CD1c-positive myeloid dendritic cell (primary cell): ENCODE results near the gene OR4D1.

Experiments
- DNase-seq: peaks from one replicate; pipeline ENCODE4 v3.0.0-alpha.2; 2016; ENCODE audit errors: extremely low spot score

Gene OR4D1

DNA sequence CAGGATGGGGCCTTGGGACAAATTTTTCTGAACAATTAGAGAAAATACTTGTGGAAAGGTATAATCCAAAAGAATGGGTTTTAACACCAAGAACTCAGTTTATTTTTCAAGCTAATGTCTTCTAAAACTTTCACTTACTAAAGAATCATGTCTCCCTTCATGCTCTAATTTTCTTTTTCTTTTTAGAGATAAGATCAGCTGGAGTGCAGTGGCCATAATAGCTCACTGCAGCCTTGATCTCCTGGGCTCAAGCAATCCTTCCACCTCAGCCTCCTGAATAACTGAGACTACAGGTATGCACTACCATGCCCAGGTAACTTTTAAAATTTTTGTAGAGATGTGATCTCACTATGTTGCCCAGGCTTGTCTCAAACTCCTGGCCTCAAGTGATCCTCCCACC lies 5.5 kb downstream of the OR4D1 start:
- no peak for DNase-seq

DNA sequence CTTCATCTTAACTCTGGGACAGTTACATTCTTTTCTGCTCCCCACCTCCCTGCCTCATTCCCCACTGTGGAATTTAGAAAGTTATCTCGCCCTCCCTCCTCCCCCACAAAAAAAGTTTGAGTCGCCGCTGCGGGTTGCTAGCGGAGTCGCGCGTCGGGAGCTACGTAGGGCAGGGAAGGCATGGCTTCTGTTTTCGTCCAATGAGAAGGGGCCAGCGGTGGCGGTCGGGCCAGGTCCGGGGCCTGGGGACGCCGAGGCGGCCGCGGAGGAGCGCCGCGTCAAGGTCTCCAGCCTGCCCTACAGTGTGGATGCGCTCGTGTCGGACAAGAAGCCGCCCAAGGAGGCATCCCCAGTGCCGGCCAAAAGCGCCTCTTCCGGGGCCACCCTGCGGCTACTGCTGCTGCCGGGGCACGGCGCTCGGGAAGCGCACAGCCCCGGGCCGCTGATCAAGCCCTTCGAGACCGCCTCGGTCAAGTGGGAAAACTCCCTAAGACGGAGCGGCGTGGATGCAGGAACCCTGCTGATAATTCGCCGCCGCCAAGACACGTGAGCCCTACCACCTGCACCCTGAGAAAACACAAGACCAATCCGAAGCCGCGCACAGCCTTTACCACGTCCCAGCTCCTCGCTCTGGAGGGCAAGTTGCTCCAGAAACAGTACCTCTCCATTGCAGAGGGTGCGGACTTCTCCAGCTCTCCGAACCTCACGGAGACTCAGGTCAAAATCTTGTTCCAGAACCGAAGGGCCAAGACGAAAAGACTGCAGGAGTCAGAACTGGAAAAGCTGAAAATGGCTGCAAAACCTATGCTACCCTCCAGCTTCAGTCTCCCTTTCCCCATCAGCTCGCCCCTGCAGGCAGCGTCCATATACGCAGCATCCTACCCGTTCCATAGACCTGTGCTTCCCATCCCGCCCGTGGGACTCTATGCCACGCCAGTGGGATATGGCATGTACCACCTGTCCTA lies 8.9 kb downstream of the OR4D1 start:
- peak; percentile 35 for DNase-seq

- DNase-seq, result no peak
These were observed 10.0 kb downstream of the OR4D1 start for GRCh38 chr17:58158181-58158580.

DNA sequence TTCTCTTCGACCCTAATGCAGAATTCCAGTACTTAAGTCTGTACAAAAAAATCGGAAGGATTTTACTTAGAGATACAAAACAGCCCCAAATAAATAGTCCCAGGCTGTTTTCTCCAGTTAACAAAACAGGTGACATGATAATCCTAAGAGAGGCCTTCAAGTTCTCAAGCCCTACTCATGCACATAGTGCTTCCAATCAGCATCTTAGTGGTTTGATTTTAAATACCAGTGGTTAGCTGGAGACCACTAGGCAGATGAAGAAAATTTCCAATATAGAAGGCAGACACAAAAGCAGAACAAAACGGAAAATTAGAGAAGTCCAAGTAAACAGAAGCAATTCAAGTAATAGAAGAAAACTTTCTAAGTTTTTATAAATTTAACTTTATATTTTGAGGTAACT lies 13.4 kb downstream of the OR4D1 start:
- no peak for DNase-seq

GRCh38 chr17:58165981-58166380 lies 17.8 kb downstream of the OR4D1 start:
- no peak for DNase-seq

GRCh38 chr17:58166682-58167081 lies 18.5 kb downstream of the OR4D1 start, which contains the start of gene OR4D2:
Gene OR4D2 (plus strand): TSS chr17:58166982. CDS start chr17:58169656, 2,674 bp downstream.
- DNase-seq, result no peak

GRCh38 chr17:58170622-58171021 lies 22.4 kb downstream of the OR4D1 start:
- no peak for DNase-seq

DNA sequence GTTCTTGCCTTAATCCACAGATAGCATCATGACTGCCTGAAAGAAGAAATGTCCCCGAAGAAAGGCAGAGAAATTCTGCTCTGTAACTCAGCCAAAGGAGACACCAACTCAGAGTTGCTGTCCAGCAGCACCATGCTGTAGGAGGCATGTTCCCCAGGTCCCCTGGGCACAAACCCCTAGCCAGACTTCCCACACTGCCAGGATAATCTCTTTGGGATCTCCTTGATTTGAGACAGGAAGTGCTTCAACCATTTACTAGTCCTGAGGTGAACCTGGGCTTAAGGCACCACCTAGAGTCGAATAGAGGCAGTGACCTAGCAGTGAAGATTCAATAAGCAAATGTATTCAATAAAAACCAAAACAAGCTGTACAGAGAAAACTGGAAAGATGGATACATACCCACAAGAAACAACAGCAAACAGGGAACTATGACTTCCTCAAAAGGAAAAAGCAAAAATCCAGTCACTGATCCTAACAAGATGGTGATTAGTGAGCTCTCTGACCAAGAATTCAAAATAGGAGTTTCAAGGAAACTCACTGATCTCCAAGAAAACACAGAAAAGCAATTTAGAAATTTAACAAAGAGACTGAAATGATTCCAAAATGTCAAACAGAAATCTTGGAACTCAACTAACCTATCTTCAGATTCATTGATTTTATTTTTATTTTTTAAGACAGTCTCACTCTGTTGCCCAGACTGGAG lies 24.3 kb downstream of the OR4D1 start:
- peak; percentile 34 for DNase-seq

- DNase-seq, result no peak
These were observed 26.7 kb downstream of the OR4D1 start for GRCh38 chr17:58174871-58175270.

- DNase-seq, result no peak
These were observed 28.0 kb downstream of the OR4D1 start for GRCh38 chr17:58176200-58176599.

- DNase-seq, result no peak
These were observed 33.6 kb downstream of the OR4D1 start for GRCh38 chr17:58181796-58182195.

GRCh38 chr17:58183514-58183913 lies 35.3 kb downstream of the OR4D1 start:
- no peak for DNase-seq

- no peak for DNase-seq
These were observed 36.3 kb downstream of the OR4D1 start for GRCh38 chr17:58184308-58184985.

DNA sequence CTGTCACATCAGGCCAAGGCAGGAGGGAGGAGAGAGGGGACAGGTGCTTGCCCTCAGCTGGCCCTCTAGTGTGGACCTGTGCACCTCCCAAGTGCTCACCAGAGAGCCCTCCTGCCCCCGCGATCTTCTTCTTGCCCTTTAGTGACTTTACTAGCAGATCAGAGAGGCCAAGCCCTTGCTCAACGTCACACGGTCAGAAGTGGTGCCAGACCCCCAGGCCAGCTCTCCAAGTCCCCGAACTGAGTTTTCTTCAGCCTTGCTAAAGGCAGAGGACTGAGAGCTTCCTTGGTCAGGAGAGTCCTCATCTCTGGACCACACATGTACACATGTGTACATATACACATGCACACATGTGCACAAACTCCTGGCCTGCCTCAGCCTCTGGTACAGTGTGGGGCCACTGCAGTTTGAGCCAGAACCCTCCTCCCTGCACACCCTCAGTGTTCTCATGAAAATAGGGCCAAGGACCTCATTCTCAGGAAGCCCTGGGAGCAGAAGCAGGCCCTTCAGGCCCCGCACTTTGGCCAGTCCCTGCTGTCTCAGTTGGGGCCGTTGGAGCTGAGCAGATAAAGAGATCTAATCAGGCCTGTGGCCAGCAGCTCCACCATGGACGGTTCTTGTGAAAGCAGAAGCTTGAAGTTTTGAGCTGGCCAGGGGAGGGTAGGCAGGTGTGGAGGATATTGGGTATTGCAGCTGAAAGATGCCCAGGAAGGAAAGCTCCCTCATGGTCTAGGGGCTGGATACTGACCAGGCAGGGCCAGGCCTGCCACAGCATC lies 37.0 kb downstream of the OR4D1 start:
- no peak for DNase-seq

DNA sequence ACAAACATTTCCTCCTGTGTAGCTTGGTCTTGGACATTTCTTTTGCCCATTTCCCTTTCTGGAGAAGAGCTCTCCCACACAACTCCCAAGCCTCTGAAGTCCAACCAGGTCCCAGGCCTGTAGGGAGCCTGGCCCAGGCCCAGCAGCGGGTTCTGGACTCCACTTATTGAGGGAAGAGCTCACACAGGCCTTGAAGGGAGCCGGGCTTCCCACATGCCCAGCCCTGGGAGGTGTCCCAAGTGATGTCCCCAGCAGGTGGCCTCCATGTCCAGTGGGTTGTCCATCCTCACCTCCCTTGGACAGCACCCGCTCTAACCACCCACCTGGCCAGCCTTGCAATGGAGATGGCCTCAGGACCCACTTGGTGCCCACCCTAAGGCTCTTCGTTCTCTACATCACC lies 38.4 kb downstream of the OR4D1 start:
- DNase-seq, result no peak

- no peak for DNase-seq
These were observed 38.9 kb downstream of the OR4D1 start for GRCh38 chr17:58187063-58187462.

DNA sequence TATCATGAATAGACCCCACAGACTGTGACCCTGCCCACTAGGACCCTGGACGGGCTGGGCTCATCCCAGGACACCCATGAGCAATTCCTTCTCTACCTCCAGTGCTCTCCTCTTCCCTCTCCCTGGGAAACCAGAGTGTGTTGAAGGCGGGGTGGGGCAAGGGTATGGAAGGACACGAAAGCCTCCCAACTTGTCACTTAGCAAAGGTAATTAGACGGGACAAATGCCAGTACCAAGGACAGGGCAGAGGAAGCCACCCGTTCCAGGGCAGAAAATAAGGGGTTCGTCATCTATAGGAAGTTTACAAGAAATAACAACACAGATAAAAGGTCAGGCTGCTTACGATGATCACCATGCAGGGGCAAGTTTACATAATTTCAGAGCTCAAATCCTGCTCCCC lies 39.5 kb downstream of the OR4D1 start:
- no peak for DNase-seq

GRCh38 chr17:58189436-58190146 lies 41.4 kb downstream of the OR4D1 start:
- peak; percentile 20 for DNase-seq

GRCh38 chr17:58191241-58191896 lies 43.2 kb downstream of the OR4D1 start:
- no peak for DNase-seq

- DNase-seq, result no peak
These were observed 44.4 kb downstream of the OR4D1 start, which contains the start of gene EPX for GRCh38 chr17:58192612-58193011. Gene EPX (plus strand): TSS chr17:58192726. CDS start chr17:58192847, 121 bp downstream.
